M059J (cell line): Measurements from ENCODE around the gene POLRMT. TPM values are rescaled to one million over a fixed set of nuclear protein-coding genes. Genes with fewer than 3 reads are reported as not detected.
"Not testable (repeated sequence)": the region's sequence is repeated elsewhere in the genome, so short reads cannot be mapped to it uniquely, and the experiment has no call there.

Experiments
- DNase-seq: peaks from one replicate; pipeline ENCODE4 v3.0.0-alpha.2; 2012; ENCODE audit warnings: low read depth
- total RNA-seq: library from RNA; depleted of rRNA; stranded (reverse); fragments of >200 nt; shearing (Covaris generic); gene quantifications from 2 replicates; pipeline ENCODE4 v1.2.3, GENCODE V29; 2014

The POLRMT gene
- total RNA-seq, 1 experiment from 2014 or later = 25.5 TPM

GRCh38 chr19:628168-628567 is 5.2 kb downstream of the POLRMT start:
- DNase-seq = no peak

- not testable (repeated sequence) for DNase-seq
These were observed 6.8 kb downstream of the POLRMT start for GRCh38 chr19:626566-626965.

GRCh38 chr19:625257-625656 is 8.1 kb downstream of the POLRMT start:
- DNase-seq = no peak

GRCh38 chr19:624433-625109 is 8.8 kb downstream of the POLRMT start:
- no peak for DNase-seq

GRCh38 chr19:623974-624373 is 9.4 kb downstream of the POLRMT start:
- DNase-seq = no peak

- DNase-seq = no peak
These were observed 10.0 kb downstream of the POLRMT start for GRCh38 chr19:623175-623916.

GRCh38 chr19:622666-623065 is 10.7 kb downstream of the POLRMT start:
- DNase-seq = no peak

- no peak for DNase-seq
These were observed 11.5 kb downstream of the POLRMT start for GRCh38 chr19:621819-622218.

- not testable (repeated sequence) for DNase-seq
These were observed 12.1 kb downstream of the POLRMT start for GRCh38 chr19:621191-621590.

GRCh38 chr19:620166-620862 is 13.0 kb downstream of the POLRMT start:
- no peak for DNase-seq

- DNase-seq = no peak
These were observed 13.9 kb downstream of the POLRMT start for GRCh38 chr19:619286-620002.

- no peak for DNase-seq
These were observed 14.6 kb downstream of the POLRMT start for GRCh38 chr19:618674-619285.

- no peak for DNase-seq
These were observed 15.1 kb downstream of the POLRMT start for GRCh38 chr19:618247-618619.

- DNase-seq = no peak
These were observed 15.6 kb downstream of the POLRMT start for GRCh38 chr19:617551-618246.

GRCh38 chr19:616747-617526 is 16.4 kb downstream of the POLRMT start:
- no peak for DNase-seq

GRCh38 chr19:616062-616700 is 17.2 kb downstream of the POLRMT start:
- DNase-seq = no peak

- DNase-seq = no peak
These were observed 17.7 kb downstream of the POLRMT start for GRCh38 chr19:615619-616018.

- DNase-seq = no peak
These were observed 19.4 kb downstream of the POLRMT start for GRCh38 chr19:613732-614567.

- DNase-seq = no peak
These were observed 20.4 kb downstream of the POLRMT start for GRCh38 chr19:612941-613340.
